ENCODE data around the gene CLDN7. TPM values are rescaled to one million over a fixed set of nuclear protein-coding genes. Genes with fewer than 3 reads are reported as not detected.

The CLDN7 gene
- total RNA-seq, 4 donors from 2014 or later: 108 to 161 (median 144) TPM

DNA sequence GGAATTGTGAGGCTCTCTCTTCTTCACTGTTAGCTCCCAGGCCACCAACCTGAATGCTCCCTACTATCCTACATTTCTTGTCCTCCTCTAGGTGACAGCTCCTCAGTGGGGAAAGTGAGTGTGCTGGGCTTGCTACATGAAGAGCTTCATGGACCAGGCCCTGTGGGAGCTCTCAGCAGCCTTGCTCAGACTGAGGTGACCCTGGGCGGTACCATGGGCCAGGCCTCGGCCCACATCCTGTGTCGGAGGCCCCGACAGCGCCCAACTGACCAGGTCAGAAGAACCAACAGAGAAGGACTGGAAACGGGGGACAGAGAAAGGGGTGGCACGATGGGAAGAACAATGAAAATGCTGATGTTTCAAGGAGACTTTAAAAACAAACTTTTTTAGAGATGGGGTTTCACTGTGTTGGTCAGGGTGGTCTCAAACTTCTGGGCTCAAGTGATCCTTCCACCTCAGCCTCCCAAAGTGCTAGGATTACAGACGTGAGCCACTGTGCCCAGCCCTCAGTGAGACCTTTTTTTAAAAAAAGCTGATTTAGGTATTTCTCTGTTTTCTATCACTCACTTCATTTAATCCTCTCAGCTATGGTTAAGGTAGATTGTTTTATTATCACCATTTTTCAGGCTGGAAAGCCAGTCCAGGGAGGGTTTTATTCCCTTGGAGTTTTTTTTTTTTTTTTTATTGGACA lies 5.4 kb downstream of the CLDN7 start:
- Histone ChIP-seq H3K27ac (no peak overlapping the region), H3K36me3 (peaks cover 21 to 33% of the 10 kb centered on the region in 2 donors), H3K4me1 (peaks cover 19 to 33% of the 10 kb centered on the region in 2 donors), H3K27me3 (no peaks in the 10 kb centered on the region), H3K4me3 (replicated peaks in 1 of 3) (no peak overlapping the region), H3K9me3 (no peaks in the 10 kb centered on the region)
- WGBS, 2 donors: 87 to 93% methylated on average over 8 of the region's 8 CpGs
- intact Hi-C loops (cut with DNase I): no loop called here
- TF ChIP-seq POLR2A (IDR thresholded peaks at IDR 0.05): no peak
- TF ChIP-seq, protein P1, sequence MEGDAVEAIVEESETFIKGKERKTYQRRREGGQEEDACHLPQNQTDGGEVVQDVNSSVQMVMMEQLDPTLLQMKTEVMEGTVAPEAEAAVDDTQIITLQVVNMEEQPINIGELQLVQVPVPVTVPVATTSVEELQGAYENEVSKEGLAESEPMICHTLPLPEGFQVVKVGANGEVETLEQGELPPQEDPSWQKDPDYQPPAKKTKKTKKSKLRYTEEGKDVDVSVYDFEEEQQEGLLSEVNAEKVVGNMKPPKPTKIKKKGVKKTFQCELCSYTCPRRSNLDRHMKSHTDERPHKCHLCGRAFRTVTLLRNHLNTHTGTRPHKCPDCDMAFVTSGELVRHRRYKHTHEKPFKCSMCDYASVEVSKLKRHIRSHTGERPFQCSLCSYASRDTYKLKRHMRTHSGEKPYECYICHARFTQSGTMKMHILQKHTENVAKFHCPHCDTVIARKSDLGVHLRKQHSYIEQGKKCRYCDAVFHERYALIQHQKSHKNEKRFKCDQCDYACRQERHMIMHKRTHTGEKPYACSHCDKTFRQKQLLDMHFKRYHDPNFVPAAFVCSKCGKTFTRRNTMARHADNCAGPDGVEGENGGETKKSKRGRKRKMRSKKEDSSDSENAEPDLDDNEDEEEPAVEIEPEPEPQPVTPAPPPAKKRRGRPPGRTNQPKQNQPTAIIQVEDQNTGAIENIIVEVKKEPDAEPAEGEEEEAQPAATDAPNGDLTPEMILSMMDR (IDR thresholded peaks at IDR 0.05): no peak
- DNase-seq: no peak

DNA sequence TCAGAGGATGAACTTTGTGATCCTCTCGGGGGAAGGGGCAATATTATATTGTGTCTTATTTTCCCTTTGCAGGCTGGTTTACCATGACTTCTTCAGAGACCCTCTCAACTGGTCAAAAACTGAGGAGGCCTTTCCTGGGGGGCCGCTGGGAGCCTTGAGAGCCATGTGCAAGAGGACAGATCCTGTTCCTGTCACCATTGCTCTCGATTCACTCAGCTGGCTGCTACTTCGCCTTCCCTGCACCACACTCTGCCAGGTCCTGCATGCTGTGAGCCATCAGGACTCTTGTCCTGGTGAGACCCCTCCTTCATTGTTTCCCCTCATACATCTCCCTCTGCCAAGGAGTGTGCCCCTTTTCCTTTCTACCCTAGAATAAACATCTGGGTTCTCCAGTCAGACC lies 7.8 kb downstream of the CLDN7 start:
- TF ChIP-seq POLR2A (IDR thresholded peaks at IDR 0.05): no peak
- TF ChIP-seq, protein P1 (IDR thresholded peaks at IDR 0.05): no peak
- no peak overlapping the region for H3K4me3 ChIP-seq (replicated peaks in 1 of 3)
- DNase-seq: no peak
- no peak overlapping the region for H3K27ac ChIP-seq
- intact Hi-C loops (cut with DNase I): no loop called here
- peaks cover 21 to 33% of the 10 kb centered on the region in 2 donors for H3K36me3 ChIP-seq
- H3K4me1 ChIP-seq: peaks cover 20 to 30% of the 10 kb centered on the region in 2 donors
- WGBS, 2 donors: 92 to 94% methylated on average over 4 of the region's 4 CpGs
- H3K27me3 ChIP-seq: no peaks in the 10 kb centered on the region
- no peaks in the 10 kb centered on the region for H3K9me3 ChIP-seq

- no peak for DNase-seq
- peaks cover 14 to 26% of the 10 kb centered on the region in 2 donors for H3K36me3 ChIP-seq
- H3K4me3 ChIP-seq (replicated peaks in 1 of 3): peak overlapping the region in 1 of 3 donors; percentile 98
- no peak for TF ChIP-seq POLR2A (IDR thresholded peaks at IDR 0.05)
- TF ChIP-seq, protein P1 (IDR thresholded peaks at IDR 0.05): no peak
- H3K27ac ChIP-seq: peak overlapping the region; percentile 98 to 100 (median 98)
- WGBS, 2 donors: 73 to 75% methylated on average over 5 of the region's 5 CpGs
- no peaks in the 10 kb centered on the region for H3K9me3 ChIP-seq
- intact Hi-C loops (cut with DNase I): no loop called here
- H3K4me1 ChIP-seq: peaks cover 20 to 32% of the 10 kb centered on the region in 2 donors
- no peaks in the 10 kb centered on the region for H3K27me3 ChIP-seq
Observed at GRCh38 chr17:7253082-7253481, 9.2 kb downstream of the CLDN7 start.

- 2 to 3% methylated on average over 17 to 22 of the region's 55 CpGs for WGBS, 2 donors
- Histone ChIP-seq H3K4me3 (replicated peaks in 1 of 3) (peak within 1 kb of the TSS; percentile 71 to 98 (median 86)), H3K9me3 (no peaks in the 10 kb centered on the region), H3K4me1 (peaks cover 20 to 32% of the 10 kb centered on the region in 2 donors), H3K36me3 (peaks cover 13 to 24% of the 10 kb centered on the region in 2 donors), H3K27ac (peak within 1 kb of the TSS; percentile 98 to 100 (median 98)), H3K27me3 (no peaks in the 10 kb centered on the region)
- DNase-seq: peak; percentile 94 to 95
- peak; percentile 39 to 77 for TF ChIP-seq POLR2A (IDR thresholded peaks at IDR 0.05)
- TF ChIP-seq, protein P1 (IDR thresholded peaks at IDR 0.05): peak in 5 of 6 experiments; percentile 14 to 34 (median 25)
- intact Hi-C loops (cut with DNase I): no loop called here
Observed at GRCh38 chr17:7252176-7253043, 9.9 kb downstream of the CLDN7 start, which contains the start of gene ELP5. TSS of gene ELP5 (plus strand) at chr17:7252215. CDS start at chr17:7252551, 336 bp downstream.

Data from thyroid gland (tissue), 4 donors.